ENCODE data around the gene POLG. TPM values are rescaled to one million over a fixed set of nuclear protein-coding genes. Genes with fewer than 3 reads are reported as not detected.

The POLG gene
- 101 TPM for polyA plus RNA-seq (2012; ENCODE audit: insufficient read depth, insufficient read length, low read depth)

DNA sequence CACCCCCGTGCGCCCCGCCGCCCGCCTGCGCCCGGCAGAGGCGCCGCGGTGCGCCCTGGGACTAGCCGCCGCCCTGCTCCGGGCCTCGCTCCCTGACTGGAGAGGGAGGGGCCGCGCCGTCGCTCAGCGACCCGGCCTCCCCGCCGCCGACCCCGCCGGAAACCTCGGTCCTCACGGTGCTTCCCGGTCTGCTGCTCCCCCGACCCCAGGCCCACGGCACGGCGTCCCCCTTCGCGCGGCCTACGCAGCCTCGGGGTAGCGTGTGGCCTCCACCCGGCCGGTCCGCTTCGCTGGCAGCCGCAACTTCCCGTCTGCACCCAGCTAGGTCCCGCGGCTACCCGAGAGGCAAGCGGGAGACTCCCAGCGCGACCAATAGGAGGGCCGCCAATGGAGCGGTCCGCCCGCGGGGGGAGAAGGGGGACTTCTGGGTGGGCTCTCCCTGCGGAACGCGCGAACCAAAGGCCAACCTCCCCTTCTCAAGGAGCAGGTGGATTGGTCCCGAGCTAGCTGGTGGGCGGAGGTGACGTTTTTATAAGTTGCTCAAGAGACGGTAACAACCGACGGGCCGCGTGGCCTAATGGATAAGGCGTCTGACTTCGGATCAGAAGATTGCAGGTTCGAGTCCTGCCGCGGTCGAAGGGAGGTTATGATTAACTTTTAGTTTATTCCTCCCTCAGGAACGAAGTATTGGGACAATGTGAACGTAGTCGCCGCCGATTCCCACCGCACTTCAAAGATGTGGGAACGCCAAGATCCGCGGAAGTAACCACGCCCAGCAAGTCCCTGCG is at the start of gene POLG:
Gene POLG, minus strand, starts transcription at position 315 of the 788 bp plus-strand sequence. CDS start 1,070 bp downstream, outside the sequence.
- Histone ChIP-seq H3K4me1 (no peaks in the 10 kb centered on the region; the same call in none of the 2 replicates), H3K9me3 (no peaks in the 10 kb centered on the region), H3K36me3 (peaks cover 38% of the 10 kb centered on the region), H3K4me3 (ENCODE audit: low read depth, low read length) (peak within 1 kb of the TSS; percentile 78), H3K27me3 (no peaks in the 10 kb centered on the region)
- peak; percentile 99 for DNase-seq
- TF ChIP-seq CTCF (IDR thresholded peaks at IDR 0.05; ENCODE audit: low read depth, low read length): no peak

GRCh38 chr15:89384176-89384604 is 49.6 kb upstream of the POLG start:
- Histone ChIP-seq H3K9me3 (no peaks in the 10 kb centered on the region), H3K4me1 (peaks cover 56% of the 10 kb centered on the region), H3K36me3 (peaks cover 75% of the 10 kb centered on the region), H3K4me3 (ENCODE audit: low read depth, low read length) (no peak overlapping the region), H3K27me3 (no peaks in the 10 kb centered on the region)
- no peak for DNase-seq
- no peak for TF ChIP-seq CTCF (IDR thresholded peaks at IDR 0.05; ENCODE audit: low read depth, low read length)

- H3K4me3 ChIP-seq (ENCODE audit: low read depth, low read length): no peak overlapping the region
- H3K27me3 ChIP-seq: no peaks in the 10 kb centered on the region
- no peaks in the 10 kb centered on the region for H3K9me3 ChIP-seq
- DNase-seq: peak; percentile 97
- H3K4me1 ChIP-seq: peaks cover 50% of the 10 kb centered on the region
- peaks cover 75% of the 10 kb centered on the region for H3K36me3 ChIP-seq
- peak; percentile 1; the same call in 1 of the 2 replicates for TF ChIP-seq CTCF (IDR thresholded peaks at IDR 0.05; ENCODE audit: low read depth, low read length)
Observed at GRCh38 chr15:89383365-89384175, 48.9 kb upstream of the POLG start.

DNA sequence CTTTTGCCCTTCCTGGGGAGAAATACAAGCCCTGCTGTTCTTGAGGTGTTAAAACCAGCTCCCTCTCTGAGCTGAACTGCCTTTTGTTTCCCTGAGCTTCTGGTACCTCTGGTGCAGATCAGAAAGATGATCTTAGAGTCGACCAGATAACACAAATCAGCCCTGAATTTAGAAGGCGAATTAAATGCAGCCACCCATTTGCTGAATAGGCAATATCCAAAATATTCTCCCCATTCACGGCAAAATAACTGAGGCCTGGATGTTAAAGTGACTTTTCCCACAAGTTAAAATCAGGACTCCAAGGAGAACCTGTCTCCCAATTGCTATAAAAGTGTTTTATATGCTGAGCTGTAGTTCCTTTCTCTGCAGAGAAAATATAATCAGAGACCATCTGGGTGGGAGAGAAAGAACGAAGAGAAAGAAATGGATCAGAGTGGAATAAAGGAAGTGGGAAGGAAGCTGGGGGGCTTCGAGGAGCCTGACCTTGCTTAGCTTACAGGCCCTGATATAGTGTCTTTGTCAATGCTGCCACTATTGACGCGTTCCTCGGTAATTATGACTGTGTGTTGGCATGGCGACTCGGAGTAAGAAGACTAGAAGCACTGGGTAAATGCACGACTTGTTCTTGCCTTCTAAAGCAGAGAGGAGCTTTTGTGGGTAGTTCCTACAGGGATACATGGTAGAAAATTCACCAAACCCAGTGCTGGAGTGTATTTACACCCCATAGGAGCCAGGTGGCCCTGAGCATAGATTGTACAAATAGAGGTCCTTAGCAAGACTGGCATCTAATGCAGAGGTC is 47.5 kb upstream of the POLG start:
- no peaks in the 10 kb centered on the region for H3K27me3 ChIP-seq
- peaks cover 50% of the 10 kb centered on the region for H3K4me1 ChIP-seq
- DNase-seq: no peak
- no peak for TF ChIP-seq CTCF (IDR thresholded peaks at IDR 0.05; ENCODE audit: low read depth, low read length)
- H3K36me3 ChIP-seq: peaks cover 72% of the 10 kb centered on the region
- no peaks in the 10 kb centered on the region for H3K9me3 ChIP-seq
- no peak overlapping the region for H3K4me3 ChIP-seq (ENCODE audit: low read depth, low read length)

GRCh38 chr15:89381331-89381730 is 46.7 kb upstream of the POLG start:
- Histone ChIP-seq H3K27me3 (no peaks in the 10 kb centered on the region), H3K36me3 (peaks cover 65% of the 10 kb centered on the region), H3K4me3 (ENCODE audit: low read depth, low read length) (no peak overlapping the region), H3K4me1 (peaks cover 50% of the 10 kb centered on the region), H3K9me3 (no peaks in the 10 kb centered on the region)
- no peak for TF ChIP-seq CTCF (IDR thresholded peaks at IDR 0.05; ENCODE audit: low read depth, low read length)
- no peak for DNase-seq

All from BE2C (cell line).